Cardiac muscle cell (in vitro differentiated cells and primary cell): ENCODE measurements around the gene UROD. TPM values are rescaled to one million over a fixed set of nuclear protein-coding genes. Genes with fewer than 3 reads are reported as not detected.

Experiments used
- DNase-seq, 2 donors: peaks; one replicate each; pipeline versions ENCODE4 v3.0.0 to v3.0.0-alpha.2; 2010 to 2017; ENCODE audit warnings: low read depth in 1 of 2, low spot score in 1 of 2
- H3K27ac ChIP-seq: fragments of 200-600 bp; sonication (generic); 2 replicates; pipeline ENCODE4 v1.5.1; 2016
- H3K27me3 ChIP-seq: fragments of 200-600 bp; sonication (generic); 2 replicates; pipeline ENCODE4 v1.6.0; 2016; ENCODE audit warnings: control low read depth
- H3K36me3 ChIP-seq: fragments of 200-600 bp; sonication (generic); 2 replicates; pipeline ENCODE4 v1.5.1; 2016; ENCODE audit warnings: control low read depth
- H3K4me1 ChIP-seq: fragments of 200-600 bp; sonication (generic); 2 replicates; pipeline ENCODE4 v1.8.1; 2017; ENCODE audit warnings: low read depth, mild to moderate bottlenecking, mixed run types
- H3K4me3 ChIP-seq: fragments of 200-600 bp; sonication (generic); 2 replicates; pipeline ENCODE4 v1.5.1; 2016; ENCODE audit warnings: mild to moderate bottlenecking
- H3K9me3 ChIP-seq: fragments of 200-600 bp; sonication (generic); 2 replicates; pipeline ENCODE4 v1.5.1; 2017; ENCODE audit warnings: low read depth, mild to moderate bottlenecking, control low read depth
- CTCF ChIP-seq: IDR thresholded peaks from 2 replicates; pipeline ENCODE4 v1.5.1; 2012; ENCODE audit warnings: low read depth, mild to moderate bottlenecking, low read length
- polyA plus RNA-seq: library from polyadenylated mRNA; unstranded; fragments of >200 nt; fragmentation: Nextera tagmentation; extraction: Ambion mirVana; gene quantifications from 2 replicates; pipeline ENCODE4 v1.2.1, GENCODE V29; 2016
- total RNA-seq: library from RNA; depleted of rRNA; stranded (reverse); fragments of >200 nt; gene quantifications from 2 replicates; pipeline ENCODE4 v1.2.3, GENCODE V29; 2016

UROD gene
- total and polyA plus RNA-seq, 2 experiments from 2014 or later: 110 to 237 TPM

GRCh38 chr1:45004281-45004920, 7.7 kb upstream of the UROD start:
- Histone ChIP-seq H3K9me3 (no peaks in the 10 kb centered on the region), H3K27ac (no peak overlapping the region), H3K4me1 (no peaks in the 10 kb centered on the region), H3K36me3 (peaks cover 19% of the 10 kb centered on the region), H3K4me3 (no peak overlapping the region), H3K27me3 (no peaks in the 10 kb centered on the region)
- no peak for TF ChIP-seq CTCF
- no peak for DNase-seq

- H3K36me3 ChIP-seq: peaks cover 19% of the 10 kb centered on the region
Measured at GRCh38 chr1:45005761-45006160, 6.3 kb upstream of the UROD start.

GRCh38 chr1:45007311-45007710, 4.7 kb upstream of the UROD start:
- peaks cover 5% of the 10 kb centered on the region for H3K4me1 ChIP-seq
- H3K9me3 ChIP-seq: no peaks in the 10 kb centered on the region
- no peak overlapping the region for H3K4me3 ChIP-seq
- no peak for DNase-seq
- no peak overlapping the region for H3K27ac ChIP-seq
- TF ChIP-seq CTCF: no peak
- H3K27me3 ChIP-seq: no peaks in the 10 kb centered on the region
- H3K36me3 ChIP-seq: peaks cover 19% of the 10 kb centered on the region

More at GRCh38 chr1:45005761-45006160, 6.3 kb upstream of the UROD start:
- Histone ChIP-seq H3K9me3 (no peaks in the 10 kb centered on the region), H3K27ac (no peak overlapping the region), H3K27me3 (no peaks in the 10 kb centered on the region), H3K4me3 (no peak overlapping the region), H3K4me1 (no peaks in the 10 kb centered on the region)
- no peak for TF ChIP-seq CTCF
- DNase-seq: no peak

- Histone ChIP-seq H3K27ac (no peak overlapping the region), H3K36me3 (peaks cover 19% of the 10 kb centered on the region), H3K4me3 (no peak overlapping the region), H3K9me3 (no peaks in the 10 kb centered on the region), H3K27me3 (no peaks in the 10 kb centered on the region), H3K4me1 (peaks cover 8% of the 10 kb centered on the region)
- no peak for DNase-seq
- TF ChIP-seq CTCF: no peak
Measured at GRCh38 chr1:45008076-45008475, 4.0 kb upstream of the UROD start.

- peaks cover 12% of the 10 kb centered on the region for H3K4me1 ChIP-seq
- no peaks in the 10 kb centered on the region for H3K9me3 ChIP-seq
- no peaks in the 10 kb centered on the region for H3K27me3 ChIP-seq
- TF ChIP-seq CTCF: no peak
- H3K36me3 ChIP-seq: peaks cover 20% of the 10 kb centered on the region
- no peak for DNase-seq
- no peak overlapping the region for H3K27ac ChIP-seq
- H3K4me3 ChIP-seq: no peak overlapping the region
Measured at GRCh38 chr1:45008516-45008915, 3.5 kb upstream of the UROD start.
